Measurements from ENCODE around the gene MDGA2. TPM values are rescaled to one million over a fixed set of nuclear protein-coding genes. Genes with fewer than 3 reads are reported as not detected.

MDGA2 gene
- total and polyA plus RNA-seq, 2 of the 4 experiments (the other 2 are of a cell fraction): 0.02 TPM; not detected in 1

- H3K4me3 ChIP-seq (ENCODE audit: insufficient read depth, low read depth, low read length): no peak overlapping the region
- H3K27me3 ChIP-seq (ENCODE audit: control insufficient read depth, insufficient read depth, low read length): no peaks in the 10 kb centered on the region
- H3K14ac ChIP-seq (replicated peaks; ENCODE audit: low read depth, low read length): no peak overlapping the region
- no peaks in the 10 kb centered on the region for H3K9me1 ChIP-seq (ENCODE audit: insufficient read depth, low read length)
- ChIA-PET POLR2A (ENCODE audit: unreplicated experiment) (no interaction called here), CTCF (interaction anchor here (1.2 kb wide), 1 partner anchor 16 kb away, joined by 4 read pairs; no protein-coding TSS in a partner anchor)
- H4K20me1 ChIP-seq (ENCODE audit: insufficient read depth, low read length): no peaks in the 10 kb centered on the region
- H3K79me1 ChIP-seq (ENCODE audit: low read depth in 1 of 2, low read length in 2 of 2): no peaks in the 10 kb centered on the region
- H2AK9ac ChIP-seq (replicated peaks; ENCODE audit: low read depth, low read length, poor library complexity): no peak overlapping the region
- H3K9ac ChIP-seq (ENCODE audit: low read depth, low read length): no peak overlapping the region
- H3K4me1 ChIP-seq (ENCODE audit: control insufficient read depth, insufficient read depth, low read length): no peaks in the 10 kb centered on the region
- H2AK5ac ChIP-seq (ENCODE audit: low read depth, low read length): no peak overlapping the region
- H2BK120ac ChIP-seq (ENCODE audit: low read depth, low read length): no peak overlapping the region
- H2BK15ac ChIP-seq (ENCODE audit: low read depth, low read length): no peak overlapping the region
- H3K56ac ChIP-seq (ENCODE audit: extremely low read depth, insufficient read depth, low read length): no peak overlapping the region
- no peak overlapping the region for H3K4ac ChIP-seq (ENCODE audit: low read depth, low read length)
- no peak overlapping the region for H4K91ac ChIP-seq (ENCODE audit: insufficient read depth, low read depth, low read length)
- no CpG with 5 or more reads among the region's 2 CpGs for WGBS, 2 experiments (ENCODE audit: extremely low coverage in 2 of 2, insufficient read length in 1 of 2)
- H2BK5ac ChIP-seq (ENCODE audit: low read depth, low read length, poor library complexity, severe bottlenecking): no peak overlapping the region
- H3K23ac ChIP-seq (ENCODE audit: low read depth, low read length): no peak overlapping the region
- H4K5ac ChIP-seq (ENCODE audit: low read depth, low read length): no peak overlapping the region
- no peak for ATAC-seq (ENCODE audit: low read depth)
- no peak overlapping the region for H2AFZ ChIP-seq (replicated peaks; ENCODE audit: low read length, poor library complexity)
- no peak overlapping the region for H2BK20ac ChIP-seq (ENCODE audit: low read depth, low read length)
- no peak overlapping the region for H4K8ac ChIP-seq (ENCODE audit: low read depth in 2 of 2, low read length in 2 of 2)
- intact Hi-C loops (cut with micrococcal nuclease): no loop called here
- TF ChIP-seq CEBPB (IDR thresholded peaks at IDR 0.05; ENCODE audit: low read depth, low read length) (no peak), CTCF (conservative IDR thresholded peaks at IDR 0.05; ENCODE audit: low read depth, low read length) (no peak), MAFK (IDR thresholded peaks at IDR 0.05; ENCODE audit: low read depth, low read length) (no peak), RCOR1 (IDR thresholded peaks at IDR 0.05; ENCODE audit: insufficient replicate concordance, low read length) (no peak), CHD1 (IDR thresholded peaks at IDR 0.05; ENCODE audit: low read depth, low read length) (no peak), ELK1 (IDR thresholded peaks at IDR 0.05; ENCODE audit: borderline replicate concordance, low read depth, low read length) (no peak), BHLHE40 (IDR thresholded peaks at IDR 0.05; ENCODE audit: low read depth, low read length) (no peak), USF2 (IDR thresholded peaks at IDR 0.05; ENCODE audit: low read depth, low read length) (no peak)
- dilution Hi-C loops (cut with HindIII; ENCODE audit: low sequenced_read_pairs, unreplicated experiment): no loop called here
- no peak overlapping the region for H3K18ac ChIP-seq (ENCODE audit: low read depth, low read length)
- no peak overlapping the region for H3K27ac ChIP-seq (ENCODE audit: insufficient read depth, low read length)
- in situ Hi-C loops (cut with MboI; ENCODE audit: low sequenced_read_pairs): no loop called here
- no peaks in the 10 kb centered on the region for H3K9me3 ChIP-seq (ENCODE audit: control insufficient read depth, insufficient read depth, low read length)
- no peak for DNase-seq
- BruUV-seq (replicated peaks): no TSS peak
- no peak overlapping the region for H3K4me2 ChIP-seq (ENCODE audit: low read depth, low read length)
- no peaks in the 10 kb centered on the region for H3K36me3 ChIP-seq (ENCODE audit: control insufficient read depth, insufficient read depth, low read length)
Observed at GRCh38 chr14:47262801-47263200, 412.6 kb downstream of the MDGA2 start.

Data from IMR-90 (cell line).